Keratinocyte (primary cell): ENCODE data around the gene MYL7. TPM values are rescaled to one million over a fixed set of nuclear protein-coding genes. Genes with fewer than 3 reads are reported as not detected.

Experiments used
- DNase-seq: peaks from one replicate; pipeline ENCODE4 v3.0.0-alpha.2; 2011; ENCODE audit warnings: low read depth, missing footprints, low spot score
- FAIRE-seq: peaks from 2 replicates; lab custom pipeline; 2011; peaks lifted over from hg19 to GRCh38; lab: Jason Lieb, UNC
- H2AFZ ChIP-seq: 2 replicates; pipeline ENCODE4 v1.6.0; 2012; ENCODE audit warnings: low read length, control low read depth, inconsistent platforms; ENCODE audit not compliant: control insufficient read depth
- H3K27ac ChIP-seq: 2 replicates; pipeline ENCODE4 v1.5.1; 2011; ENCODE audit warnings: low read length; ENCODE audit not compliant: control insufficient read depth, insufficient read depth
- H3K27me3 ChIP-seq: 3 replicates; pipeline ENCODE4 v1.6.0; 2011; ENCODE audit warnings: low read length; ENCODE audit not compliant: control insufficient read depth, insufficient read depth; ENCODE audit errors: extremely low read depth
- H3K36me3 ChIP-seq, 2 experiments: 2 replicates in 1 of 2; 3 replicates in 1 of 2; pipeline ENCODE4 v1.5.1; 2011; ENCODE audit warnings: low read length in 2 of 2, mild to moderate bottlenecking in 1 of 2; ENCODE audit not compliant: control insufficient read depth in 2 of 2, insufficient read depth in 2 of 2; ENCODE audit errors: extremely low read depth in 1 of 2
- H3K4me1 ChIP-seq: 3 replicates; pipeline ENCODE4 v1.5.1; 2011; ENCODE audit warnings: low read length; ENCODE audit not compliant: control insufficient read depth, insufficient read depth; ENCODE audit errors: extremely low read depth
- H3K4me2 ChIP-seq: 3 replicates; pipeline ENCODE4 v1.6.0; 2011; ENCODE audit warnings: low read depth, low read length; ENCODE audit not compliant: control insufficient read depth, insufficient read depth; ENCODE audit errors: extremely low read depth
- H3K4me3 ChIP-seq, 3 experiments: fragments of 200-600 bp in 1 of 3; sonication (generic) in 1 of 3; 2 replicates in 2 of 3; 3 replicates in 1 of 3; pipeline ENCODE4 v1.5.1; 2011 to 2016; ENCODE audit warnings: low read length in 3 of 3, mild to moderate bottlenecking in 3 of 3, control low read depth in 2 of 3, inconsistent platforms in 1 of 3, low read depth in 1 of 3, mixed read lengths in 1 of 3, mixed run types in 1 of 3, moderate library complexity in 1 of 3; ENCODE audit not compliant: control insufficient read depth in 2 of 3, insufficient read depth in 2 of 3; ENCODE audit errors: extremely low read depth in 1 of 3
- H3K79me2 ChIP-seq: 2 replicates; pipeline ENCODE4 v1.6.0; 2012; ENCODE audit warnings: low read length; ENCODE audit not compliant: control insufficient read depth, insufficient read depth
- H3K9ac ChIP-seq: 3 replicates; pipeline ENCODE4 v1.6.0; 2011; ENCODE audit warnings: low read length; ENCODE audit not compliant: control insufficient read depth, insufficient read depth; ENCODE audit errors: extremely low read depth
- H3K9me1 ChIP-seq: 3 replicates; pipeline ENCODE4 v1.6.0; 2011; ENCODE audit warnings: low read length; ENCODE audit not compliant: control insufficient read depth, insufficient read depth; ENCODE audit errors: extremely low read depth
- H3K9me3 ChIP-seq: 2 replicates; pipeline ENCODE4 v1.5.1; 2012; ENCODE audit warnings: low read depth, low read length; ENCODE audit not compliant: control insufficient read depth
- H4K20me1 ChIP-seq: 3 replicates; pipeline ENCODE4 v1.6.0; 2011; ENCODE audit warnings: low read length; ENCODE audit not compliant: control insufficient read depth, insufficient read depth; ENCODE audit errors: extremely low read depth
- EZH2 ChIP-seq: IDR thresholded peaks from one replicate; pipeline ENCODE4 v1.6.1; 2012; ENCODE audit warnings: inconsistent platforms, mild to moderate bottlenecking, low read length, moderate library complexity
- dilution Hi-C: fragments of 300-500 bp; cut with MboI; formaldehyde crosslinking; loops from one replicate; pipeline ENCODE4 v1.7.0; 2020; ENCODE audit warnings: low sequenced_read_pairs; ENCODE audit not compliant: extremely low pct_ligation_motif_present
- polyA plus RNA-seq, 5 experiments: library from polyadenylated mRNA; depleted of rRNA in 3 of 5; stranded (reverse) in 3 of 5; stranded (forward) in 1 of 5; unstranded in 1 of 5; fragments of >200 nt; gene quantifications; 1 replicate in 1 of 5; 2 replicates in 3 of 5; 3 replicates in 1 of 5; pipeline versions ENCODE4 v1.2.1 to v1.2.3, GENCODE V29; 2011 to 2012; ENCODE audit warnings: missing spikeins in 2 of 5, low read depth in 1 of 5, low replicate concordance in 1 of 5
- TF ChIP-seq, protein P1 (sequence below), 3 experiments: IDR thresholded peaks in 1 of 3; conservative IDR thresholded peaks in 1 of 3; optimal IDR thresholded peaks in 1 of 3; 2 replicates in 2 of 3; 3 replicates in 1 of 3; pipeline versions ENCODE3 to v1.5.1; 2011; ENCODE audit warnings: low read length in 3 of 3, mild to moderate bottlenecking in 3 of 3, moderate library complexity in 2 of 3, control low read depth in 1 of 3, inconsistent platforms in 1 of 3; ENCODE audit not compliant: insufficient read depth in 2 of 3; ENCODE audit errors: extremely low read depth in 1 of 3

Gene MYL7
- polyA plus RNA-seq, 1 donor (not counting 4 experiments of a cell fraction or from before 2014, with no cell fraction given) = 0.59 TPM

DNA sequence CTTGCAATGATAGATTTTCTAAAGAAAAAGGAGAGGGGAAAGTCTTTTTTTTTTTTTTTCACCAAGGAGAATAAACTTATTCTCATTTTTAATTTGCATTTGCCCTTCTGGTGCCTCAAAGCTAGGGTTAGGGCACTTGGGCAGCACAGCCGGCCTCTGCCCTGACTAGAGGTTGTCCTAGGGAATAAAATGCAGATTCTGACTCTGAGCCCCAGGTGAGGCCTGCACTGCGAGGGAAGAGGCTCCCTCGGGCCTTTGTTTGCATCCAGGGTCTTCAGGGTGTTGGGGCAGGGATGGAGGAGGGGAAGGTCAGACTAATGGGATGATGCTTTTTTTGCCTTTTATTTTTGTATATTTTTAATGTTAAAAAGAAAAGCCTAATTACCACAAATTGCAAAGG is 7.8 kb downstream of the MYL7 start:
- no peak overlapping the region for H3K4me2 ChIP-seq
- H3K9me3 ChIP-seq = no peaks in the 10 kb centered on the region
- no peaks in the 10 kb centered on the region for H3K4me1 ChIP-seq
- no peaks in the 10 kb centered on the region for H4K20me1 ChIP-seq
- no peaks in the 10 kb centered on the region for H3K36me3 ChIP-seq
- H3K9me1 ChIP-seq = no peaks in the 10 kb centered on the region
- no peak overlapping the region for H3K9ac ChIP-seq
- TF ChIP-seq, protein P1, sequence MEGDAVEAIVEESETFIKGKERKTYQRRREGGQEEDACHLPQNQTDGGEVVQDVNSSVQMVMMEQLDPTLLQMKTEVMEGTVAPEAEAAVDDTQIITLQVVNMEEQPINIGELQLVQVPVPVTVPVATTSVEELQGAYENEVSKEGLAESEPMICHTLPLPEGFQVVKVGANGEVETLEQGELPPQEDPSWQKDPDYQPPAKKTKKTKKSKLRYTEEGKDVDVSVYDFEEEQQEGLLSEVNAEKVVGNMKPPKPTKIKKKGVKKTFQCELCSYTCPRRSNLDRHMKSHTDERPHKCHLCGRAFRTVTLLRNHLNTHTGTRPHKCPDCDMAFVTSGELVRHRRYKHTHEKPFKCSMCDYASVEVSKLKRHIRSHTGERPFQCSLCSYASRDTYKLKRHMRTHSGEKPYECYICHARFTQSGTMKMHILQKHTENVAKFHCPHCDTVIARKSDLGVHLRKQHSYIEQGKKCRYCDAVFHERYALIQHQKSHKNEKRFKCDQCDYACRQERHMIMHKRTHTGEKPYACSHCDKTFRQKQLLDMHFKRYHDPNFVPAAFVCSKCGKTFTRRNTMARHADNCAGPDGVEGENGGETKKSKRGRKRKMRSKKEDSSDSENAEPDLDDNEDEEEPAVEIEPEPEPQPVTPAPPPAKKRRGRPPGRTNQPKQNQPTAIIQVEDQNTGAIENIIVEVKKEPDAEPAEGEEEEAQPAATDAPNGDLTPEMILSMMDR (optimal IDR thresholded peaks at IDR 0.05 in 1 of 3, IDR thresholded peaks at IDR 0.05 in 1 of 3, conservative IDR thresholded peaks at IDR 0.05 in 1 of 3; ENCODE audit: extremely low read depth in 1 of 3, insufficient read depth in 2 of 3, low read length in 3 of 3) = no peak
- TF ChIP-seq EZH2 = no peak
- no peaks in the 10 kb centered on the region for H3K79me2 ChIP-seq
- DNase-seq (no peak), FAIRE-seq (no peak)
- no peak overlapping the region for H3K4me3 ChIP-seq
- peaks cover 2% of the 10 kb centered on the region for H3K27me3 ChIP-seq
- H2AFZ ChIP-seq = no peak overlapping the region
- H3K27ac ChIP-seq = no peak overlapping the region
- dilution Hi-C loops = no loop called here

DNA sequence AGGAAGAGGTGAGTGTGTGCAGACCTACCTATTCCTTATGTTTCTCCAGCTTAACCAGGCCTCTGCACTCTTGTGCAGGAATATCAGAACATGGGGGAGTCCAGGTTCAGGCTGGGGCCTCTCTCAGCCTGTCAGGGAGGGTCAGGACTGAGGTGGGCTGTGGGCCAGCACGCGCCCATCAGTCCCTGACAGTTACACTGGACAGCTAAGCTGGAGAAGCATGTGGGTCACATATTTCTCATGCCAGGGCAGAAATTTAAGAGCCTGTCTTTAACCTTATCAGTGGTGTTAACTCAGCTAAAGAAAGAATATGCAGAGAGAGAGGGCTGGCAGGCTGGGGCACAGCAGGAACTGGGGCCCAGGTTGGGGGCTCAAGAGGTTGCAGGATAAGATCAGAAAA is 9.1 kb downstream of the MYL7 start:
- Histone ChIP-seq H3K9ac (no peak overlapping the region), H3K4me2 (no peak overlapping the region), H3K4me1 (no peaks in the 10 kb centered on the region), H2AFZ (no peak overlapping the region), H4K20me1 (no peaks in the 10 kb centered on the region), H3K4me3 (no peak overlapping the region), H3K27me3 (no peaks in the 10 kb centered on the region), H3K79me2 (no peaks in the 10 kb centered on the region), H3K9me3 (no peaks in the 10 kb centered on the region), H3K27ac (no peak overlapping the region), H3K9me1 (no peaks in the 10 kb centered on the region), H3K36me3 (no peaks in the 10 kb centered on the region)
- DNase-seq (no peak), FAIRE-seq (no peak)
- TF ChIP-seq EZH2 = no peak
- TF ChIP-seq, protein P1 (optimal IDR thresholded peaks at IDR 0.05 in 1 of 3, IDR thresholded peaks at IDR 0.05 in 1 of 3, conservative IDR thresholded peaks at IDR 0.05 in 1 of 3; ENCODE audit: extremely low read depth in 1 of 3, insufficient read depth in 2 of 3, low read length in 3 of 3) = no peak
- dilution Hi-C loops = no loop called here
